Measurements from ENCODE around the gene GNB1L.

Gene GNB1L

GRCh38 chr22:19876314-19876940, 21.8 kb upstream of the GNB1L start:
- no peak for DNase-seq (ENCODE audit: low read depth in 2 of 2)

- DNase-seq (ENCODE audit: low read depth in 2 of 2): no peak
These were observed 21.0 kb upstream of the GNB1L start for GRCh38 chr22:19875531-19876313.

GRCh38 chr22:19875061-19875530, 20.4 kb upstream of the GNB1L start:
- DNase-seq (ENCODE audit: low read depth in 2 of 2): no peak

- no peak for DNase-seq (ENCODE audit: low read depth in 2 of 2)
These were observed 19.8 kb upstream of the GNB1L start for GRCh38 chr22:19874307-19875060.

GRCh38 chr22:19873960-19874306, 19.3 kb upstream of the GNB1L start:
- DNase-seq (ENCODE audit: low read depth in 2 of 2): no peak

GRCh38 chr22:19873138-19873959, 18.7 kb upstream of the GNB1L start:
- no peak for DNase-seq (ENCODE audit: low read depth in 2 of 2)

GRCh38 chr22:19872779-19873137, 18.1 kb upstream of the GNB1L start:
- DNase-seq (ENCODE audit: low read depth in 2 of 2): no peak

- no peak for DNase-seq (ENCODE audit: low read depth in 2 of 2)
These were observed 17.4 kb upstream of the GNB1L start for GRCh38 chr22:19871845-19872778.

GRCh38 chr22:19871023-19871844, 16.6 kb upstream of the GNB1L start:
- no peak for DNase-seq (ENCODE audit: low read depth in 2 of 2)

GRCh38 chr22:19870153-19871022, 15.7 kb upstream of the GNB1L start:
- DNase-seq (ENCODE audit: low read depth in 2 of 2): no peak

- DNase-seq (ENCODE audit: low read depth in 2 of 2): no peak
These were observed 15.0 kb upstream of the GNB1L start for GRCh38 chr22:19869497-19870152.

- no peak for DNase-seq (ENCODE audit: low read depth in 2 of 2)
These were observed 14.2 kb upstream of the GNB1L start for GRCh38 chr22:19868773-19869471.

- no peak for DNase-seq (ENCODE audit: low read depth in 2 of 2)
These were observed 13.7 kb upstream of the GNB1L start for GRCh38 chr22:19868333-19868732.

- no peak for DNase-seq (ENCODE audit: low read depth in 2 of 2)
These were observed 12.9 kb upstream of the GNB1L start for GRCh38 chr22:19867617-19868016.

GRCh38 chr22:19866665-19867009, 12.0 kb upstream of the GNB1L start:
- no peak for DNase-seq (ENCODE audit: low read depth in 2 of 2)

GRCh38 chr22:19865141-19865829, 10.6 kb upstream of the GNB1L start:
- no peak for DNase-seq (ENCODE audit: low read depth in 2 of 2)

GRCh38 chr22:19864538-19865106, 9.9 kb upstream of the GNB1L start:
- DNase-seq (ENCODE audit: low read depth in 2 of 2): no peak
